HG03039 (cell line): ENCODE measurements around the gene CD81.

ENCODE experiments used
- ATAC-seq: cut with Tn5 transposase; IDR thresholded peaks from one replicate; pipeline ENCODE4 v1.9.1; 2021; ENCODE audit warnings: mild to moderate bottlenecking, moderate library complexity; ENCODE audit not compliant: unreplicated experiment

Gene CD81

DNA sequence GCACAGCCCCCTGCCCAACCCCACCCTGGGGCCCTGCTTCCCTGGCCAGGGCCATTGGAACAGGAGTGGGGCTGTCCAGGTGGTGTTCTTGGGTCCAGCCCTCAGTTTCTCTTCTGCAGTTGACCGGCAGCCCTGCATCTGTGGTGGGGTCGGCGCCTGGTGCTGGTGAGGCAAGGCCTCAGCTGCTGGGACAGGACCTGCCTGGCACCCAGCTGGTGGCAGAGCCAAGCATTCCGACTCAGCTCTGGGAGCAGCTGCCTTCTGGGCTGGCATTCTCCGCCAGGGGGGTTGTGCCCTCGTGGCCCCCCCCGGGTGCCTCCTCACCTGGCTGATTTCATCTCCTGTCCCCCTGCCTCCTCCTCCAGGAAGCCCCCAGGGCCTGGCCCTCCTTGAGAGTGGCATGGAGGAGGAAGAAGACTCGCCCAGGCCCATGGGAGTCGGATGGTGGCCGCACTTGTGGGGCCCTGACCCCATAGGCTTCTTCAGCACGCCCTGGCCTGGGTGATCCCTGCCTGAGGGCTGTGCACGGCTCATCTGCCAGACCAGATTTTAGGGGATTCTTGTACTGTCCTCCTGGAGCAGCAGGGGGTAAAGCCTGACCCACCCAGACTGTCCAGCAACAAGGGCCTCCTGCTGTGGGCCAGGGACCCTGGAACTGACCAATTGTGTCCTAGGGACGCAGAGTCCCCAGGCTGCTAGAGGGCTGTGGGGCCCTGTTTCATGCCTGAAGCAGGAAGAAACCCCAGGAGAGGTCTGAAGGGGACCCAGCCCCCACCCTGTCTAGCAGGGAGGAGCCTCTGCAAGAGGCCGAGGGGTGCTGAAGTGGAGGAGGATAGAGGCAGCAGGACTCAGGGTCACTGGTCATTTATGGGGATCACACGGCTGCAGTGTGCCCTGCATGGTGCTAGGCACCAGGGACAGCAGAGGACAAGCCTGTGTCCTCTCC is 11.6 kb downstream of the CD81 start:
- ATAC-seq: no peak

DNA sequence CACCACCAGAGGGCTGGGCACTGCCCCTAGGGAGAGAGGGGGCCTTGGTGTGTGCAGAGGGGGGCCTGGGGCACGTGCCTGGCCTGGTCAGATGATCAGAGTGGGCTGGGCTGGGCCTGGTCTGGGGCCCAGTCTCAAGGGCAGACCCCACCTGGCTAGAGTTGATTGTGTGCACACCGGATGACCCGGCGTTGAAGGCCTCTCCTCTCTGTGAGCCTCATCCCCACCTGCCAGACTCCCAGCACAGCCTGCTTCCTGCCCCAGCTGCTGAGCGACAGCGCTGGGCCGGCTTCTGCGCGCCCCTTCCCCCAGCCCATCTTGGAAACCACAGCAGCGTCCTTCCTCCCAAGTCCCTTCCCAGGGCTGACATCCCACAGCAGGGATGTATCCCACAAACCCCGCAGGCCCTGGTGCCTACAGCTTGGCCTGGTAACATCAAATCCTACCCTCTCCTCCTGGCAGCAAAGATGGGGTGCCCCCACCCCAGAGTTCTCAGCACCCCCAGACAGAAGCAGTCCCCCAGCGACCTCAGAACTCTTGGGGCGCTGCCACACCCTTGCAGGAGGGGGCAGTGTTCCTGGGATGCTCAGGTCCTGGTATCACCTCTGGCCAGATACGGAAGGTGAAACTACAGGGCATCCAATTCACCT is 12.4 kb downstream of the CD81 start:
- ATAC-seq: no peak

DNA sequence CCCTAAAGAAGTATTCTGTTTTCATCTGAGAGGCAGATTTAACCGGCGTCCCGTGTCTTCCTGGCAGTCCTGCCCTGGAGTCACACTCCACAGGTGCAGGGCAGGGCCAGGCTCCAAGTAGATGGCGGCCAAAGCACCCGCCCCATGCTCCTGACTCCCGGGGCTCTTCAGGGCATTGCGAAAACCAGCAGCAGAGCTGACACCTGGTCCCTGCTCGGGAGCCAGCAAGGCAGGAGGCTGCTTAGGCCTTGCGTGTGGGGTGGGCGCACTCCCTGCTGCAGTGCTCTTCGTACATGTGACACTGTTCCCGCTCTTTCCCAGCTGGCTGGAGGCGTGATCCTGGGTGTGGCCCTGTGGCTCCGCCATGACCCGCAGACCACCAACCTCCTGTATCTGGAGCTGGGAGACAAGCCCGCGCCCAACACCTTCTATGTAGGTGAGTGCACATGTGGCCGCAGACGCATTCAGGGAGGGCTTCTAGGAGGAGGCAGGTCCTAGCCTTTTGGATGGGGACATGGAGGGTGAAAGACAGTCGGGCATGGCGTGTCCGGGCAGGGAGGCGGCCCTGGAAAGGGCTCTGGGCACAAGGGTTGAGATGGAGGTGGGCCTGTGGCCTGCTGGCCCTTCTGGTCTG is 13.1 kb downstream of the CD81 start:
- no peak for ATAC-seq

DNA sequence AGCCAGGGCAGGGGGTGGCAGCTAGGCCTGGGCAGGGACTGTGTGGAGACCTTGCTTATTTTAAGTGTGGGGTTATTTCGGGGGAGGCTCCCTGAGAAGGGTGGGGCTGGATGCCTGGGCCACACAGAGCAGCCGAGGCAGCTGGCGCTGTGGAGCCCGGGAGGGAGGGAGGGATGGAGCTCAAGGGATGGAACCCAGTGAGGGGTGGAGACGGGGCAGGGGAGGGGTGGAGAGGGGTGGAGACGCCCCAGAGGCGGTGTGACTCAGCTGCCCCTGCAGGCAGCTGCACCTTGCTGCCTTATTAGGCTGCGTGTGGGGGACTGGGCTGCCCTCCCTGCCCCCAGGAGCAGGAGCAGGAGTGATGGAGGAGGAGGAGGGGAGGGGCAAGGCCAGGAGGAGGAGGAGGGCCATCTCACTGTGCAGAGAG is 13.6 kb downstream of the CD81 start:
- ATAC-seq: no peak

DNA sequence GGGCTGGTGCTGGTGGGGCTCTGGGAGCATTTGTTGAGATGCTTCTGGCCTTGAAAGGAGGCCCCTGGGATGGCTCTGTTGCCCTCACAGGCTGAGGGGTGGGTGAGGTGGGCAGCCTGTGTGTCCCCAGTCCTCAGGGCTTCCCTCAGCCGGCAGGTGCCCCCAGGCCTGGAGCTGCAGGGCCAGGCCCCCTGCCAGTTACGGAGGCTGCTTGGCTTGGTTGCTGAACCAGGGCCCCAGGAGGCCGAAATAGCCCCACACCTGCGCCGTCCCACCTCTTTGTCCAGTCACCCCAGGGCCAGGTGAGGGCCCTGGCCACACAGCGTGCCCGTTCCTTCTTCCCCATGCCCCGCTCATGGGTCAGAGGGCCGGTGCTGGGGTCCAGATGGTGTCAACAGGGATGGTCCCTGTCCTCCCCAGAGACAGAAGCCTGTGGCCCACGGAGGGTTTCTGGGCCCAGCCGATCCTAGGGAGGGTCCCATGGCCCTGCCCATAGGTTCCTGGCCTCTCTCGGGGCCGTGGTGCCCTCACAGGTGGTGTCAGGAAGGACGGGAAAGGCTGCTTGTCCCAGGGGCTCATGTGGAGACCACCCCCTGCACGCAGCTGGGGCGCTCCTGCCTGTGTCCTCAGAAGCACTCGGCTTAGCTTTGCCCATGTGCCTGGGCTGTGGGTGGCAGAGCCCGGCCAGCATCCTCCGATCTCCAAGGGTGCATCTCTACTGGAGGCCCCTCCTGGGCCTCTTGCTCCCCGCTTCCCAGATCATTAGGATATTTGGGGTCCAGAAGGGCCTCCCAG is 14.3 kb downstream of the CD81 start:
- ATAC-seq: no peak

DNA sequence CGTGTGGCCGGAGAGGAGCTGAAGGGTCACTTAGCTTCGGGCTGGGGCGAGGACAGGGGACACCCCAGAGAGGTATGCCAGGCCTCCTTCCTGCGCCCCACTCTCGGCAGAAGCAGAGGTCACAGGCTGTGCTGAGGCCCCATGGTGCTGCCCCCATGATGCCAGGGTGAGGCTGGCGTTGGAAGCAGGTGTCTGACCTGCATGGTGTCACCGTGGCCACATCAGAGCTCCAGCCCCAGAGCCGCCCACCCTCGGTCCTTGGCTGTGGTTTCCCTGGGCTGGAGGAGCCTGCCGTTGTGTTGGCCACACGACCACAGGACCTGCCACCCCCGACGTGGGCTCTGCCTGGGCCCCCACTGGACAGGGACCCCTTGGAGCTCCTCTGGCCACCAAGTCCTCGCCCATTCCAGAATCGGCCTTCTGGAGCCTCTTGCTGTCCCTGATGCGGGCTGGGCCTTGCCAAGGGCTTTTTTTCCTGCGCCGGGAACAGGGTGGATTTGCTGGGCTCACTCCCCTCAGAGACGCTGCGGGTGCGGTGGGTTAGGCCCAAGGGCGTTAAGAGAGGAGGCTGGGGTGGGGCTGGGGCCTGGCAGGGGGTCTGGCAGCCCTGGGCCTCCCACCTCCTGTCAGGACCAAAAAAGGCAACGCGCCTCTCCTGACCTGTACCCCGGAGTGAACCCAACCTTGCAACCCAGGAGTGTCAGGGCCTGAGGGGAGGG is 15.3 kb downstream of the CD81 start:
- ATAC-seq: no peak

DNA sequence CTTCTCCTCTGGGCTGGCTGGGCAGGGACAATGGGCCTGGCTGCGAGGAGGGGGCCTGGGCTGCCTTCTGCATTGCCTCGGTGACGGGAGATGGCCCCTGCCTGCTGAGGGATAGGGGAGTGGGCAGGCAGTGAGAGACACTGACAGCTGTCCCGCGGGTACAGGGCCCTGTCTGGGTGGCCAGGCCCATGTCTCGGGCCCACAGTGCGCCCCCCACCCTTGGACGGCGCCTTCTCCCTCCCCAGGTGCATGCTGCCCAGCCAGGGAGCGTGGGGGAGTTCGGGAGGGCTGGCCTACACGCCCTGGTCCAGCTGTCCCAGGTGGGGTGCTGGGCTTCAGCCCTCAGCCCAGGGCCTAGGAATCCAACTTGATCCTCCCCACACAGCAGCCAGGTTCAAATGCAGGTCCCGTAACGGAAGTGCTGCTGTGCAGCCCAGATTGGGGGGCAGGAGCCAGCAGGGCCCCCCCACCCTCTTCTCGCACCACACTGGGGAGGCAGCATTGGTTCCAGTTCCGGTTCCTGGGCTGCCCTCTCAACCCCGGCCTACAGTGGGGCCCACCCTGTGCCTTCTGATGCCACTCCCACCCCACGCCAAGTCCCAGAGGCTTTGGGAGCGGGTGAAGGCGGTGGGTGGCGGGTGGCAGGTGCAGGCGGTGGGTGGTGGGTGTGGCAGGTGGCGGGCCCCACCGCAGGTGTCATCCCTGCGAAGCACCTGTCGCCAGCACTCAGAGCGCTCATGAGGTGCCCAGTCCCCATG is 16.2 kb downstream of the CD81 start:
- ATAC-seq: no peak

DNA sequence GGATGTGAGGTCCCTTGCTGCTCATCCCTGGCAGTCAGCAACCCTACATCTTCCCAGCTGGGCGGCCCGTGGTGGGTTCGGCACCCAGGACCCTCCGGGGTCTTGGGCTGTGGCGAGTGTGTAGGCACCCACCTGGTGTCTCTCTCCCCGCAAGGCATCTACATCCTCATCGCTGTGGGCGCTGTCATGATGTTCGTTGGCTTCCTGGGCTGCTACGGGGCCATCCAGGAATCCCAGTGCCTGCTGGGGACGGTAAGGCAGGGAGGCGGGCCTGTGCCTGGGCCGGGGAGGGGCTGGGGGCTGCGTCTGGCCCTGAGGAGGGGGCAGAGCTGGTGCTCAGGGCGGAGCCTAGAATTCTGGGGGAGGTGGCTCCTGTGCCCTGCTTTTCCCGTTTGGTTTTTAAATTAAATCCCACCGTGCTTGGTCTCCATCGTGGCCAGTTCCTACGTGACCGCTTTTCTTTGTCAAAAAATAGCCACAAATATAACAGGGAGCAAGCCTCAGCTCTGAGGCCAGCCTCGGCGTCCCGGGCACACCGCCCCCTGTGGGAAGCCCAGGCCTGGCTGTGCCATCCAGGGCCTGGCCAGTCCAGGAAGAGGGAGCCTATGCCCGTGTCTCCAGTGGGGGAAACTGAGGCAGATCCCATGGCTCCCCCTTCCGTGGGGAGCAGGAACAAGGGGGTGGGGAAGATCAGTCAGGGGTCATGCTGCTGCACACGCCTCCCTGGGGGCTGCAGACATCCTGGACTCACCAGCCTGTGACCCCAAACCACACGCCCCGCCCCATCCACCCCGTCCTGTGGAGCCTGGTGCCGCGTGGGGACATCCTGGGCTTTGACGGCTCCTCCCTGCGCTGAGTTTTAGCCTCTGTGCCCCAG is 17.1 kb downstream of the CD81 start:
- no peak for ATAC-seq

DNA sequence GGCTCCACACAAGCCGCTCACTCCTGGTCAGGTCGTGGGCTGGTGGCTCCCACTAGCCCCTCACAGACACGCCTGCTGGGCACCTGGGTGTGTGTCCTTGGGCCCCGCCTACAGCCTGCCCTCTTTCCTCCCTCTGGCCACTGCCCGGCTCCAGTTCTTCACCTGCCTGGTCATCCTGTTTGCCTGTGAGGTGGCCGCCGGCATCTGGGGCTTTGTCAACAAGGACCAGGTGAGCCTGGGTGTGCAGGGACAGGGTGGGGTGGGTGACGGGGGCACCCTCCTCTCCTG is 17.7 kb downstream of the CD81 start:
- no peak for ATAC-seq

DNA sequence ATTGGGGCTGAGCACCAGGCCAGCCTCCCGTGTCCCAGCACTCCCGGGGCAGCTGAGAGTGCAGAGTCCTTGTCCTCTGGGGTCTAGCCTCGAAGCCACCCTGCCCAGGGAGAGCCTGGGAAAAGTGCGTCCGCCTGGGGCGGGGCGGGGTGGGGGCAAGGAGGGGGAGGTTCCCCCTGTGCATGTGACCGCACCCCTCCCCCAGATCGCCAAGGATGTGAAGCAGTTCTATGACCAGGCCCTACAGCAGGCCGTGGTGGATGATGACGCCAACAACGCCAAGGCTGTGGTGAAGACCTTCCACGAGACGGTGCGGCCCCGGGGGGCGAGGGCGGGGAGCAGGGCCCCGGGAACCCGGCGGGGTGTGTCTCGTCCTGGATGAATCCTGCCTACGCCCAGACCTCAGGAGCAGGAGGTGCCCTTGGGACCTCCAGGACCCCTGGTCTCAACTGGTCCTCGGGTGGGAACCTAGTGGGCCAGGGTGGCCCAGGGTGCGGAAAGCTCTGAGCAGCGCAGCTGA is 18.2 kb downstream of the CD81 start:
- no peak for ATAC-seq

DNA sequence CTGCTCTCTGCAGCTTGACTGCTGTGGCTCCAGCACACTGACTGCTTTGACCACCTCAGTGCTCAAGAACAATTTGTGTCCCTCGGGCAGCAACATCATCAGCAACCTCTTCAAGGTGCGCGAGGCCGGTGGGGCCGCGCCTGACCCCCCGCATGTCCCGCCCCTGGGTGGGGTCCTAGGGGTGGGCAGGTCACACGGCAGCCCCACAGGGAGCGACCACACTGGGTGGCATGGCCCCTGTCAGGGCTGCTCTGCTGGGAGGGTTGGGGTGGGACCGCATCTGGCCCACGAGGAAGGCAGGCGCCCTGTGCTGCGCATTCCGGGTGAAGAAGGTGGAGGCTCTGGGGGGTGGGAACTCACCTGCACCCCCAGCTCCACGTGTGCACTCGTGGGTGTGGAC is 18.7 kb downstream of the CD81 start:
- no peak for ATAC-seq

DNA sequence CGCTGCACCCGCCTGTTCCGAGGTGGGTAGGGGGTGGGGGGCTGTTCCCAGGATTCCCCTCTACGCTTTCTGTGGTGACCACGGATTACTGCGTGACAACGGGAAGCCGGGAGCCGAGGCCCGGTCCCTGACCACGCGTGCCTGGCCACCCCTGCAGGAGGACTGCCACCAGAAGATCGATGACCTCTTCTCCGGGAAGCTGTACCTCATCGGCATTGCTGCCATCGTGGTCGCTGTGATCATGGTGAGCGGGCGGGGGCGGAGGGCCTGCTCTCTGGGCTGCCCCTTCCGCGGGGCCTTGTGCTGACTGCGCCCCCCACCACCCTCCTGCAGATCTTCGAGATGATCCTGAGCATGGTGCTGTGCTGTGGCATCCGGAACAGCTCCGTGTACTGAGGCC is 19.4 kb downstream of the CD81 start:
- ATAC-seq: no peak

DNA sequence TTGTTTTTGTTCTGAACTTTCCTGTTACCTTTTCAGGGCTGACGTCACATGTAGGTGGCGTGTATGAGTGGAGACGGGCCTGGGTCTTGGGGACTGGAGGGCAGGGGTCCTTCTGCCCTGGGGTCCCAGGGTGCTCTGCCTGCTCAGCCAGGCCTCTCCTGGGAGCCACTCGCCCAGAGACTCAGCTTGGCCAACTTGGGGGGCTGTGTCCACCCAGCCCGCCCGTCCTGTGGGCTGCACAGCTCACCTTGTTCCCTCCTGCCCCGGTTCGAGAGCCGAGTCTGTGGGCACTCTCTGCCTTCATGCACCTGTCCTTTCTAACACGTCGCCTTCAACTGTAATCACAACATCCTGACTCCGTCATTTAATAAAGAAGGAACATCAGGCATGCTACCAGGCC is 19.9 kb downstream of the CD81 start:
- ATAC-seq: no peak

DNA sequence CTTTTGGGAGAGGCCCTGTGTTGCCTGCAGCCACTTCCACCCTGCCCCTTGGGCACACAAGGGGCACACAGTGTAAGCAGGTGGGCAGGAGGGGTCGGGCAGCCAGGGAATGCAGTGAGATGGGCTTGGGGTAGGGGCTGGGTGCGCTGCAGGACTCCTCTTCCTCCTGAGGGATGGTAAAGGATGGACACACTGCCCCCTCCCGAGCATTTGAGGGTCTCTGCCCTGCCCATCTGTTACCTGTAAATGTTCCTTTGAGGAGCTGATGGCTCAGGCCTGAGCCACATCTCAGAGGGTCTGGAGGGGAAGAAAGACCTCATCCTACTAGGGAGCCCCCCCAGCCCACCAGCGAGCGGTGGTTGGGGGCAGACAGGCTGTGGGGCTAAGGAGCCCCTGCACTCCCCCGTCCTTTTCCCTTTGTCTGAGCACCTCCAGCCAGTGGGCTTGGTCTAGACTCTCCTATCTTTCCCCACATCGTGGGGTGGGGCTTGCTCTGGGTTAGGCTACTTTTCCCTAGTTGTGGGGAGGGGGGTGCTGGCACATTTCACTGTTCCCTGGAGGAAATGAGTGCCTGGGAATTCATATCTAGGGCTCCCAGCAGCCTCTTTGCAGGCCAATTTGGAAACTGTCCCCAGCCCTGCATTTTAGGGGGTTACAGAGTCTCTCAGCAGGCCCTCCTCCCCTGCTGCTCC is 21.7 kb downstream of the CD81 start:
- no peak for ATAC-seq

DNA sequence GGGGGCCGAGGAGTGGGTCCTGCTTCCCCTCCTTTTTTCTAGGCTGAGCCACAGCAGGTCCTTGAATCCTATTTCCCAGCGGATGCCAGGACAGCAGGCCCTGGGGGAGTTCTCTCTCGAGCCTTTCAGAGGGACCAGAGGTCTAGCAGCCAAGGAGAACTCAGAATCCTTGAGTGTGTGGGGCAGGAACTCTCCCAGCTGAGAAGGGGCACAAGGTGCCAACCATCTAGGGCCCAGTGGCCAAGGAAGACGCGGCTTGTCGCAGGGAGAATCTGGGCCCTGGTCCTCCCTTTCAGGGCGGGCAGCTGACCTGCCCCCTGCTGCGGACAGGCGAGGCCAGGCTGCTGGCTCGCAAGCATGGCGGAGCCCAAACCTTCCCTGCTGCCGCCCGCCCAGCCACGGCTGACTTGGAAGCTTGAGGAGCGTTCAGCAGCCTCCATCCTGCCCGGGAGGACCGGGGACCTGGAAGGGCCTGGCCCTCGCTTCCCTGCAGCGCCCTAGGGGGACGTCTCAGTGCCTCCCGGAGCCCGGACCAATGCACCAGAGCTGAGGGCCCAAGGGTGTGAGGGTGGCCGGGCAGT is 22.5 kb downstream of the CD81 start:
- ATAC-seq: peak; percentile 2

DNA sequence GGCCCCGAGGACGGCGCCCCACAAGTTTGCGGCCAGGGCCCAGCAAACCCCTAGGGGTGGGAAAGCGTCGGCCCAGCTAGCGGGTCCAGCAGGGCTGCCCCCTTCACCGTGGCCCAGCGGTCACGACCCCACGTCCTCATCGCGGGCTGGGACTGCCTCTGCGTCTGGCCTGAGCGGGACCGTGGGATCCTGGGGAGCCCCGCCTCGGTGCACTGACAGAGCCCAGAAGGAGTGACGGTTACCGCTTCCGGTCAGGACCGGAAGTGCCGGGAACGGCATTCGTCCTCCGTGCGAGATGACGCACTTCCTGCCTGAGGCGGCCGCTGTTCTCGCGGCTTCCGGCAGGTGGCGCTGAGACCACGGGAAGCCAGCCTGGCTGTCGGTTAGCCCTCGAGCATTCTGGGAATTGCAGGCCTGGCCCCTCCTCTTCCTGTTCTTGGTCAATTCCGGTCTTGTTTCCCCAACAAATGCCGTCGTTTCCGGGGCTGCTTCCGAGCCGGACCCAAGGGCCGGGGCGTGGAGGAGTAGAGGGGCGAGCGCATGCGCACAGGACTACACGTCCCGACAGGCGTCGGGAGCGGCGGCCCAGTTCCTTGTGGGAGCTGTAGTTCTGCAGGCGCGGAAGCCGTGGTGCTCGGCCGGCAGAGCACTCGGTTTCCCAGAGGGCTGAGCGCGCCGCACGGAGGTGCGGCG is 23.1 kb downstream of the CD81 start, which contains the start of gene TSSC4:
Gene TSSC4, plus strand, starts transcription at position 682 of the 693 bp plus-strand sequence. CDS start 1,884 bp downstream, outside the sequence.
- peak; percentile 78 for ATAC-seq
